HepG2 (cell line): Measurements from ENCODE around the gene YIPF1. TPM values are rescaled to one million over a fixed set of nuclear protein-coding genes. Genes with fewer than 3 reads are reported as not detected.
A peak's percentile ranks its signal among the peaks of the same experiment; 100 is the strongest.

Experiments used
- ATAC-seq: fragments of 200-7000 bp; cut with Tn5 transposase; 3 replicates; pipeline ENCODE4 v1.9.1; 2020; ENCODE audit warnings: mild to moderate bottlenecking, moderate library complexity
- BruUV-seq: library from RNA; stranded (reverse); fragments of 400-500 nt; replicated peaks from 2 replicates; lab custom pipeline; 2021; lab: Mats Ljungman, UMichigan
- CTCF ChIA-PET: fragments of 300-600 bp; formaldehyde crosslinking; extraction: SDS; loops from one replicate; lab custom pipeline; 2021; ENCODE audit warnings: low total read pairs, inconsistent platforms, low intra/inter-chr PET ratio; lab: Yijun Ruan, JAX
- POLR2A ChIA-PET: fragments of 350-600 bp; sonication (Branson Sonifier 250); formaldehyde crosslinking; loops from one replicate; lab custom pipeline; 2020; ENCODE audit warnings: antibody characterized with exemption, inconsistent platforms; lab: Yijun Ruan, JAX
- DNase-seq: peaks from one replicate; pipeline ENCODE4 v3.0.0-alpha.2; 2015; ENCODE audit warnings: low spot score
- FAIRE-seq: peaks from 3 replicates; lab custom pipeline; 2011; peaks lifted over from hg19 to GRCh38; lab: Jason Lieb, UNC
- H2AFZ ChIP-seq: one replicate; pipeline ENCODE4 v1.6.1; 2011; ENCODE audit warnings: low read length, inconsistent platforms
- H3K27ac ChIP-seq: fragments of 300-600 bp; 3 replicates; pipeline ENCODE4 v1.8.0; 2011; ENCODE audit warnings: mixed run types, mild to moderate bottlenecking, mixed read lengths, low read length, inconsistent platforms; ENCODE audit not compliant: insufficient read depth; ENCODE audit errors: extremely low read length
- H3K27me3 ChIP-seq, 2 experiments: fragments of 200-600 bp in 1 of 2; 2 replicates in 1 of 2; 3 replicates in 1 of 2; pipeline versions ENCODE4 v1.6.0 to v1.8.0; 2011; ENCODE audit warnings: low read length in 2 of 2, mild to moderate bottlenecking in 2 of 2, moderate library complexity in 2 of 2, inconsistent platforms in 1 of 2; ENCODE audit not compliant: insufficient read depth in 2 of 2, control insufficient read depth in 1 of 2
- H3K36me3 ChIP-seq, 2 experiments: fragments of 200-600 bp in 1 of 2; replicated peaks in 1 of 2; 2 replicates in 1 of 2; 3 replicates in 1 of 2; pipeline versions ENCODE4 v1.5.1 to v1.8.0; 2011; ENCODE audit warnings: low read length in 2 of 2, inconsistent platforms in 1 of 2; ENCODE audit not compliant: insufficient read depth in 2 of 2, control insufficient read depth in 1 of 2
- H3K4me1 ChIP-seq: 2 replicates; pipeline ENCODE4 v1.5.1; 2012; ENCODE audit warnings: low read length, inconsistent platforms; ENCODE audit not compliant: insufficient read depth
- H3K4me2 ChIP-seq: 2 replicates; pipeline ENCODE4 v1.6.0; 2011; ENCODE audit warnings: low read depth, low read length, inconsistent platforms
- H3K4me3 ChIP-seq, 3 experiments: fragments of 200-600 bp in 1 of 3; sonication (generic), shearing (Covaris generic) in 1 of 3; replicated peaks in 1 of 3; 2 replicates each; pipeline ENCODE4 v1.5.1; 2011 to 2016; ENCODE audit warnings: low read length in 3 of 3, inconsistent platforms in 2 of 3, low read depth in 2 of 3, mild to moderate bottlenecking in 2 of 3, control low read depth in 1 of 3, mixed read lengths in 1 of 3; ENCODE audit not compliant: insufficient read depth in 1 of 3
- H3K79me2 ChIP-seq: one replicate; pipeline ENCODE4 v1.6.1; 2011; ENCODE audit warnings: low read length, inconsistent platforms; ENCODE audit not compliant: insufficient read depth
- H3K9ac ChIP-seq: 2 replicates; pipeline ENCODE4 v1.6.0; 2011; ENCODE audit warnings: mild to moderate bottlenecking, low read depth, low read length, inconsistent platforms; ENCODE audit not compliant: insufficient read depth
- H3K9me3 ChIP-seq: 2 replicates; pipeline ENCODE4 v1.5.1; 2012; ENCODE audit warnings: mild to moderate bottlenecking, low read length
- H4K20me1 ChIP-seq: 2 replicates; pipeline ENCODE4 v1.6.0; 2011; ENCODE audit warnings: inconsistent platforms, mild to moderate bottlenecking, low read length, moderate library complexity; ENCODE audit not compliant: insufficient read depth
- ASH2L ChIP-seq: fragments of 300-600, 200-600 bp; sonication (generic); IDR thresholded peaks from 2 replicates; pipeline ENCODE4 v1.7.0; 2017; ENCODE audit warnings: low read depth, mild to moderate bottlenecking, moderate library complexity, mixed read lengths, low read length; ENCODE audit not compliant: insufficient read length
- ELK4 ChIP-seq: sonication (generic); formaldehyde crosslinking; IDR thresholded peaks from 2 replicates; pipeline ENCODE4 v1.9.0; 2021; ENCODE audit warnings: missing genetic modification reagents, borderline replicate concordance
- FIP1L1 ChIP-seq: fragments of 200-400 bp; formaldehyde crosslinking; IDR thresholded peaks from 2 replicates; pipeline ENCODE4 v1.6.1; 2018; ENCODE audit warnings: low read depth, mild to moderate bottlenecking, low read length, moderate library complexity, borderline replicate concordance; ENCODE audit not compliant: insufficient read depth
- HES4 ChIP-seq: sonication (generic); formaldehyde crosslinking; IDR thresholded peaks from 2 replicates; pipeline ENCODE4 v1.9.0; 2021; ENCODE audit warnings: mild to moderate bottlenecking, missing genetic modification reagents, borderline replicate concordance
- IRF1 ChIP-seq: sonication (generic); formaldehyde crosslinking; IDR thresholded peaks from 2 replicates; pipeline ENCODE4 v1.4.0; 2020; ENCODE audit warnings: low read depth, mild to moderate bottlenecking, missing genetic modification reagents
- KDM5A ChIP-seq: fragments of 200-600 bp; sonication (generic); IDR thresholded peaks from 2 replicates; pipeline ENCODE4 v1.7.0; 2018; ENCODE audit warnings: antibody characterized with exemption, mild to moderate bottlenecking, low read length, borderline replicate concordance
- MED13 ChIP-seq: sonication (generic); formaldehyde crosslinking; IDR thresholded peaks from 2 replicates; pipeline ENCODE4 v1.5.0; 2020; ENCODE audit warnings: missing genetic modification reagents
- SALL1 ChIP-seq: sonication (generic); formaldehyde crosslinking; IDR thresholded peaks from 2 replicates; pipeline ENCODE4 v1.8.0; 2022; ENCODE audit warnings: mild to moderate bottlenecking, missing genetic modification reagents
- TBX2 ChIP-seq: sonication (generic); formaldehyde crosslinking; IDR thresholded peaks from 2 replicates; pipeline ENCODE4 v1.5.0; 2020; ENCODE audit warnings: missing genetic modification reagents, mild to moderate bottlenecking, borderline replicate concordance
- YY1 ChIP-seq: IDR thresholded peaks from 2 replicates; pipeline ENCODE4 v1.6.1; 2011; ENCODE audit warnings: low read length, low read depth, moderate library complexity, mild to moderate bottlenecking; ENCODE audit not compliant: insufficient read depth, insufficient replicate concordance
- ZMYM2 ChIP-seq: sonication (generic); formaldehyde crosslinking; IDR thresholded peaks from 2 replicates; pipeline ENCODE4 v1.8.0; 2022; ENCODE audit warnings: mild to moderate bottlenecking, missing genetic modification reagents
- ZNF770 ChIP-seq: sonication (generic); formaldehyde crosslinking; IDR thresholded peaks from 2 replicates; pipeline ENCODE4 v1.5.0; 2020; ENCODE audit warnings: mild to moderate bottlenecking, missing genetic modification reagents
- ZSCAN9 ChIP-seq: IDR thresholded peaks from 2 replicates; pipeline ENCODE4 v1.6.1; 2016; ENCODE audit warnings: borderline replicate concordance
- WGBS: methylation state at CpG from one replicate; pipeline ENCODE4 v1.1.6; 2017; ENCODE audit warnings: low lambda C conversion rate; 5-methylcytosine and 5-hydroxymethylcytosine counted together
- in situ Hi-C: cut with HindIII; loops from 2 replicates; pipeline ENCODE4 v1.10.0; 2017; ENCODE audit warnings: low pct_unique_long_range_greater_than_20kb; ENCODE audit not compliant: extremely low pct_ligation_motif_present
- intact Hi-C: fragments of 100-400 bp; cut with micrococcal nuclease; formaldehyde crosslinking; loops from one replicate; pipeline ENCODE4 v1.10.0; 2022; ENCODE audit not compliant: unreplicated experiment
- polyA plus RNA-seq, 8 experiments: library from polyadenylated mRNA; depleted of rRNA in 3 of 8; stranded (reverse) in 7 of 8; unstranded in 1 of 8; fragments of >200 nt; fragmentation: Illumina TruSeq in 4 of 8; extraction: Trizol in 4 of 8; gene quantifications; 2 replicates each; pipeline versions ENCODE4 v1.2.1 to v1.2.3, GENCODE V29; 2011 to 2016; ENCODE audit warnings: low read depth in 4 of 8, missing spikeins in 1 of 8, mixed read lengths in 1 of 8; ENCODE audit not compliant: insufficient read depth in 1 of 8
- total RNA-seq, 5 experiments: library from RNA; depleted of rRNA; stranded (reverse); fragments of >200 nt; fragmentation: Illumina TruSeq; extraction: Trizol; gene quantifications; 2 replicates each; pipeline ENCODE4 v1.2.3, GENCODE V29; 2016; ENCODE audit warnings: low read depth in 1 of 5
- TF ChIP-seq, protein P1 (sequence below): sonication (generic); formaldehyde crosslinking; IDR thresholded peaks from 2 replicates; pipeline ENCODE4 v1.4.0; 2020; ENCODE audit warnings: missing genetic modification reagents

The YIPF1 gene
- total and polyA plus RNA-seq, 2 of the 13 experiments (the other 11 are each of a cell fraction or from before 2014, with no cell fraction given), result 21.1 to 31.9 TPM

GRCh38 chr1:53902235-53903138, 12.9 kb upstream of the YIPF1 start (continued):
- TF ChIP-seq SALL1 (CRISPR knock-in tag), result 0 out of 2 replicates have a peak, but pooled peaks have one; percentile 9
- TF ChIP-seq, all 625 proteins: peak for 2

DNA sequence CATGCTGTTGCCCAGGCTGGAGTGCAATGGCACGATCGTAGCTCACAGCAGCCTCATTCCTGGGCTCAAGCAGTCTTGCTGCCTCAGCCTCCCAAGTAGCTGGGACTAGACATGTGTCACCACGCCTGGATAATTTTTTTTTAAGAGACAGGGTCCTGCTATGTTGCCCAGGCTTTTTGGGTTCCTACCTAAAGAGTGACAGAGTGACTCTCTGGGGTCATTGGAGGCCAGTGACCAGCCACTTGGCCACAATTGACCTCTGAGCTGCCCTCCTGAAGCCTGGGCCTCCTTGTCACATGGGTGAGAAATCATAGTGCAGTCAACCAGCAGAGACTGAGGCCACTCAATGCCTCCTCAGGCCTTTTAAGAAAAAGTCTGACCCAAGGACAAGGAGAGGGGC, 10.1 kb upstream of the YIPF1 start:
- H3K4me1 ChIP-seq, result peaks cover 92% of the 10 kb centered on the region
- H3K36me3 ChIP-seq, result no peaks in the 10 kb centered on the region
- in situ Hi-C loops, result no loop called here
- peak overlapping the region; percentile 89 for H3K27ac ChIP-seq
- 43% methylated on average over 3 of the region's 3 CpGs for WGBS
- no TSS peak for BruUV-seq
- DNase-seq (no peak), FAIRE-seq (no peak), ATAC-seq (peak; percentile 2; the same call in 1 of the 3 replicates)
- peak overlapping the region; percentile 88 for H3K4me2 ChIP-seq
- no peaks in the 10 kb centered on the region for H3K9me3 ChIP-seq
- no peak overlapping the region for H3K9ac ChIP-seq
- intact Hi-C loops, result loop anchor here (1.0 kb wide), 1 partner anchor 8 kb away; no protein-coding TSS in a partner anchor
- POLR2A ChIA-PET, result interaction anchor here (1.0 to 5.1 kb wide), 6 partner anchors 8 to 48 kb away, joined by 3 to 46 read pairs (median 12); partner anchors contain the start of genes IFT25, LRRC42 and YIPF1
- H3K4me3 ChIP-seq, result peak overlapping the region in 1 of 3 experiments; percentile 30; a peak in 1 of 6 replicates
- CTCF ChIA-PET, result no interaction called here
- H3K27me3 ChIP-seq, result no peaks in the 10 kb centered on the region
- peaks cover 8% of the 10 kb centered on the region for H3K79me2 ChIP-seq
- H2AFZ ChIP-seq, result no peak overlapping the region
- no peaks in the 10 kb centered on the region for H4K20me1 ChIP-seq
- TF ChIP-seq ZMYM2 (CRISPR knock-in tag) (no peak), IRF1 (CRISPR knock-in tag) (no peak), FIP1L1 (no peak), KDM5A (no peak), MED13 (CRISPR knock-in tag) (no peak), ZSCAN9 (no peak), HES4 (CRISPR knock-in tag) (no peak), ELK4 (CRISPR knock-in tag) (no peak), YY1 (no peak), ZNF770 (0 out of 2 replicates have a peak, but pooled peaks have one; percentile 10), ASH2L (peak; percentile 7), TBX2 (CRISPR knock-in tag) (no peak)
- TF ChIP-seq, protein P1, sequence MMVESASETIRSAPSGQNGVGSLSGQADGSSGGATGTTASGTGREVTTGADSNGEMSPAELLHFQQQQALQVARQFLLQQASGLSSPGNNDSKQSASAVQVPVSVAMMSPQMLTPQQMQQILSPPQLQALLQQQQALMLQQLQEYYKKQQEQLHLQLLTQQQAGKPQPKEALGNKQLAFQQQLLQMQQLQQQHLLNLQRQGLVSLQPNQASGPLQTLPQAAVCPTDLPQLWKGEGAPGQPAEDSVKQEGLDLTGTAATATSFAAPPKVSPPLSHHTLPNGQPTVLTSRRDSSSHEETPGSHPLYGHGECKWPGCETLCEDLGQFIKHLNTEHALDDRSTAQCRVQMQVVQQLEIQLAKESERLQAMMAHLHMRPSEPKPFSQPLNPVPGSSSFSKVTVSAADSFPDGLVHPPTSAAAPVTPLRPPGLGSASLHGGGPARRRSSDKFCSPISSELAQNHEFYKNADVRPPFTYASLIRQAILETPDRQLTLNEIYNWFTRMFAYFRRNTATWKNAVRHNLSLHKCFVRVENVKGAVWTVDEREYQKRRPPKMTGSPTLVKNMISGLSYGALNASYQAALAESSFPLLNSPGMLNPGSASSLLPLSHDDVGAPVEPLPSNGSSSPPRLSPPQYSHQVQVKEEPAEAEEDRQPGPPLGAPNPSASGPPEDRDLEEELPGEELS (CRISPR knock-in tag), result no peak
